CD14-positive monocyte (primary cell): ENCODE results near the gene RBMS1. TPM values are rescaled to one million over a fixed set of nuclear protein-coding genes. Genes with fewer than 3 reads are reported as not detected.

Experiments
- DNase-seq, 3 donors: peaks; one replicate each; pipeline ENCODE4 v3.0.0-alpha.2; 2011 to 2022
- H2AFZ ChIP-seq: 2 replicates; pipeline ENCODE4 v1.6.0; 2012; ENCODE audit warnings: mild to moderate bottlenecking, low read depth, low read length, inconsistent platforms; ENCODE audit not compliant: insufficient read depth, poor library complexity, severe bottlenecking
- H3K27ac ChIP-seq, 2 donors: 1 replicate in 1 of 2; 2 replicates in 1 of 2; pipeline ENCODE4 v1.5.1; 2012 to 2013; ENCODE audit warnings: low read length in 2 of 2, control low read depth in 1 of 2, inconsistent platforms in 1 of 2, low read depth in 1 of 2, mild to moderate bottlenecking in 1 of 2
- H3K27me3 ChIP-seq, 2 donors: one replicate each; pipeline versions ENCODE4 v1.6.0 to v1.6.1; 2011 to 2013; ENCODE audit warnings: low read length in 2 of 2; ENCODE audit not compliant: control insufficient read depth in 2 of 2, insufficient read depth in 2 of 2
- H3K36me3 ChIP-seq, 2 donors: replicated peaks in 1 of 2; 1 replicate in 1 of 2; 2 replicates in 1 of 2; pipeline versions ENCODE4 v1.5.1 to v1.6.1; 2012 to 2013; ENCODE audit warnings: low read length in 2 of 2, control low read depth in 1 of 2, inconsistent platforms in 1 of 2, mild to moderate bottlenecking in 1 of 2; ENCODE audit not compliant: insufficient read depth in 2 of 2, control insufficient read depth in 1 of 2
- H3K4me1 ChIP-seq, 2 donors: 1 replicate in 1 of 2; 2 replicates in 1 of 2; pipeline versions ENCODE4 v1.5.1 to v1.6.1; 2012 to 2013; ENCODE audit warnings: low read length in 2 of 2, control low read depth in 1 of 2, inconsistent platforms in 1 of 2, mild to moderate bottlenecking in 1 of 2, moderate library complexity in 1 of 2; ENCODE audit not compliant: insufficient read depth in 2 of 2, control insufficient read depth in 1 of 2
- H3K4me2 ChIP-seq: replicated peaks from 2 replicates; pipeline ENCODE3; 2012; ENCODE audit warnings: low read length, moderate library complexity, mild to moderate bottlenecking; ENCODE audit not compliant: poor library complexity, severe bottlenecking; ENCODE audit errors: extremely low read depth
- H3K4me3 ChIP-seq, 3 experiments: fragments of 200-600 bp in 1 of 3; sonication (generic) in 1 of 3; replicated peaks in 1 of 3; 1 replicate in 2 of 3; 2 replicates in 1 of 3; pipeline ENCODE4 v1.5.1; 2011 to 2013; ENCODE audit warnings: low read length in 3 of 3, mild to moderate bottlenecking in 3 of 3, control low read depth in 2 of 3, low read depth in 2 of 3, inconsistent platforms in 1 of 3, moderate library complexity in 1 of 3
- H3K79me2 ChIP-seq: 2 replicates; pipeline ENCODE4 v1.6.0; 2012; ENCODE audit warnings: mild to moderate bottlenecking, control low read depth, inconsistent platforms, low read length, moderate library complexity; ENCODE audit not compliant: insufficient read depth
- H3K9ac ChIP-seq: 2 replicates; pipeline ENCODE4 v1.6.0; 2017; ENCODE audit warnings: low read length, mild to moderate bottlenecking; ENCODE audit not compliant: insufficient read depth, poor library complexity, severe bottlenecking
- H3K9me3 ChIP-seq, 2 donors: replicated peaks in 1 of 2; 1 replicate in 1 of 2; 2 replicates in 1 of 2; pipeline versions ENCODE4 v1.5.1 to v1.6.1; 2012 to 2013; ENCODE audit warnings: low read length in 2 of 2, control low read depth in 1 of 2; ENCODE audit not compliant: control insufficient read depth in 1 of 2, insufficient read depth in 1 of 2
- H4K20me1 ChIP-seq: 2 replicates; pipeline ENCODE4 v1.6.0; 2012; ENCODE audit warnings: mild to moderate bottlenecking, low read length, control low read depth, moderate library complexity; ENCODE audit not compliant: insufficient read depth
- H3K27ac Mint-ChIP-seq, 7 donors: one replicate each; pipeline ENCODE4 v1.8.0; 2020; ENCODE audit warnings: mild to moderate bottlenecking in 7 of 7, mixed read lengths in 7 of 7, moderate library complexity in 6 of 7, inconsistent platforms in 2 of 7
- H3K27me3 Mint-ChIP-seq, 3 donors: one replicate each; pipeline ENCODE4 v1.8.0; 2021 to 2022; ENCODE audit warnings: low read depth in 3 of 3, mild to moderate bottlenecking in 3 of 3, mixed read lengths in 3 of 3, moderate library complexity in 3 of 3, inconsistent platforms in 1 of 3
- H3K36me3 Mint-ChIP-seq, 2 donors: one replicate each; pipeline ENCODE4 v1.8.0; 2020; ENCODE audit warnings: mixed read lengths in 2 of 2, inconsistent platforms in 1 of 2, mild to moderate bottlenecking in 1 of 2
- H3K4me1 Mint-ChIP-seq: one replicate; pipeline ENCODE4 v1.8.0; 2020; ENCODE audit warnings: mild to moderate bottlenecking, mixed read lengths
- H3K4me3 Mint-ChIP-seq, 2 donors: one replicate each; pipeline ENCODE4 v1.8.0; 2020; ENCODE audit warnings: mild to moderate bottlenecking in 2 of 2, mixed read lengths in 2 of 2, moderate library complexity in 1 of 2
- H3K9me3 Mint-ChIP-seq, 7 donors: one replicate each; pipeline ENCODE4 v1.8.0; 2020 to 2022; ENCODE audit warnings: mixed read lengths in 7 of 7, mild to moderate bottlenecking in 6 of 7, moderate library complexity in 6 of 7, inconsistent platforms in 2 of 7
- WGBS: methylation state at CpG from one replicate; pipeline ENCODE4 v1.1.5; 2013; ENCODE audit warnings: missing lambda C conversion rate; ENCODE audit not compliant: insufficient coverage; 5-methylcytosine and 5-hydroxymethylcytosine counted together
- intact Hi-C, 2 donors: fragments of 100-400 bp; cut with micrococcal nuclease; formaldehyde crosslinking; loops; one replicate each; pipeline versions ENCODE4 v1.15.0 to v1.15.1; 2023
- polyA plus RNA-seq, 3 donors: library from polyadenylated mRNA; depleted of rRNA in 1 of 3; unstranded in 2 of 3; stranded (reverse) in 1 of 3; fragments of 300-500 nt in 2 of 3; fragments of >200 nt in 1 of 3; fragmentation: Illumina TruSeq in 2 of 3; gene quantifications; 1 replicate in 2 of 3; 2 replicates in 1 of 3; pipeline ENCODE4 v1.2.3, GENCODE V29; 2012 to 2021
- TF ChIP-seq, protein P1 (sequence below): fragments of 200-600 bp; IDR thresholded peaks from one replicate; pipeline ENCODE4 v1.8.0; 2022; ENCODE audit warnings: antibody characterized with exemption, mild to moderate bottlenecking

The RBMS1 gene
- polyA plus RNA-seq, 3 donors, result 88.2 to 91.2 (median 89.4) TPM

DNA sequence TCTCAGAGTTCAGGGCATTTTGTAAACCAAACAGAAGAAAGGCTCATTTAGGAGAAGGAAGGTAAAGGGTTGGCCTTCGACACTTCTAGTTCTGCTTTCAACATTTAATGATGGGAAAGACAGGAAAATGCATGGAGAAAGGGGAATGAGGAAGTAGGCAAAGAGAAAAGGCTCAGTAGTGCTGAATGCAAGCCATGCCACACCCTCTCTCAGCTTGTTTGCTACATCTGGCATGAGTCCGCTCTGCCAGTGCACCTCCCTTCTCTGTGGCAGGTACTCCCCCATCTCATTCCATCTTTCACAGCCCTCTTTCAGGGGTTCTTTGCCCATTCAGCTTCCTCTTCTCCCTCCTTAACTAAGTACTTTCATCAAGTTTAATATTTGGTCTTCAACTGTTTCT lies 172.6 kb downstream of the RBMS1 start:
- H3K36me3 Mint-ChIP-seq, result peaks cover 13 to 22% of the 10 kb centered on the region in 2 donors
- Histone ChIP-seq H3K79me2 (peaks cover 72% of the 10 kb centered on the region), H3K27me3 (no peaks in the 10 kb centered on the region), H2AFZ (no peak overlapping the region), H3K27ac (no peak overlapping the region), H4K20me1 (peaks cover 100% of the 10 kb centered on the region), H3K36me3 (peaks cover 4 to 26% of the 10 kb centered on the region in 2 donors), H3K4me1 (peaks cover 10 to 14% of the 10 kb centered on the region in 2 donors), H3K9ac (no peak overlapping the region), H3K9me3 (no peaks in the 10 kb centered on the region), H3K4me3 (no peak overlapping the region), H3K4me2 (no peak overlapping the region)
- 14% methylated on average over 1 of the region's 2 CpGs for WGBS
- intact Hi-C loops, result loop anchor here (5.0 to 10.0 kb wide), 3 partner anchors 604 to 674 kb away; no protein-coding TSS in a partner anchor
- H3K4me3 Mint-ChIP-seq, result no peak overlapping the region
- peaks cover 0 to 1% (median 0%) of the 10 kb centered on the region in 7 donors for H3K9me3 Mint-ChIP-seq
- TF ChIP-seq, protein P1, sequence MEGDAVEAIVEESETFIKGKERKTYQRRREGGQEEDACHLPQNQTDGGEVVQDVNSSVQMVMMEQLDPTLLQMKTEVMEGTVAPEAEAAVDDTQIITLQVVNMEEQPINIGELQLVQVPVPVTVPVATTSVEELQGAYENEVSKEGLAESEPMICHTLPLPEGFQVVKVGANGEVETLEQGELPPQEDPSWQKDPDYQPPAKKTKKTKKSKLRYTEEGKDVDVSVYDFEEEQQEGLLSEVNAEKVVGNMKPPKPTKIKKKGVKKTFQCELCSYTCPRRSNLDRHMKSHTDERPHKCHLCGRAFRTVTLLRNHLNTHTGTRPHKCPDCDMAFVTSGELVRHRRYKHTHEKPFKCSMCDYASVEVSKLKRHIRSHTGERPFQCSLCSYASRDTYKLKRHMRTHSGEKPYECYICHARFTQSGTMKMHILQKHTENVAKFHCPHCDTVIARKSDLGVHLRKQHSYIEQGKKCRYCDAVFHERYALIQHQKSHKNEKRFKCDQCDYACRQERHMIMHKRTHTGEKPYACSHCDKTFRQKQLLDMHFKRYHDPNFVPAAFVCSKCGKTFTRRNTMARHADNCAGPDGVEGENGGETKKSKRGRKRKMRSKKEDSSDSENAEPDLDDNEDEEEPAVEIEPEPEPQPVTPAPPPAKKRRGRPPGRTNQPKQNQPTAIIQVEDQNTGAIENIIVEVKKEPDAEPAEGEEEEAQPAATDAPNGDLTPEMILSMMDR, result no peak
- DNase-seq, result peak in 2 of 3 donors; percentile 13 to 20
- peak overlapping the region in 3 of 7 donors; percentile 12 to 66 (median 16) for H3K27ac Mint-ChIP-seq
- peaks cover 45% of the 10 kb centered on the region for H3K4me1 Mint-ChIP-seq
- H3K27me3 Mint-ChIP-seq, result no peaks in the 10 kb centered on the region

DNA sequence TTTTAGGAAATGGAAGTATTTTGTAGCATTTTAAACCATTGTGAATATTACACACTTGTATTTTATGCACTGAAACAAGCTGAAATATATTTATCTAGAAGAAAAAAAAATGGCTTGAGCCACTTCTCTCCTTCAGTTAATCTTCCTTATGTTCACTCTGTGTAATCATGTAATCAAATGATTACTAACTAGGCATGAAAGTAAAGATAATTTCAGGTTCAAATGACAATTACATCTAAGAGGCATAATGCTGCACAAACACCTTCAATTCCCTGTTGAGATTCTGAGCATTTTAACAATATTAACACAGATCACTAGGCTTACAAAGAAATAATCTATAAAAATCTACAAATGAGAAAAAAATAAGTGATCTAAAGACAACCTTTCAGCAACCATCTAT lies 173.9 kb downstream of the RBMS1 start:
- H3K36me3 ChIP-seq, result peaks cover 4 to 37% of the 10 kb centered on the region in 2 donors
- peaks cover 21 to 28% of the 10 kb centered on the region in 2 donors for H3K36me3 Mint-ChIP-seq
- H3K9me3 Mint-ChIP-seq, result peaks cover 0 to 1% (median 0%) of the 10 kb centered on the region in 7 donors
- peak overlapping the region in 1 of 7 donors; percentile 48 for H3K27ac Mint-ChIP-seq
- no peaks in the 10 kb centered on the region for H3K9me3 ChIP-seq
- H3K27me3 ChIP-seq, result no peaks in the 10 kb centered on the region
- no peak overlapping the region for H2AFZ ChIP-seq
- H3K79me2 ChIP-seq, result peaks cover 63% of the 10 kb centered on the region
- peaks cover 10 to 14% of the 10 kb centered on the region in 2 donors for H3K4me1 ChIP-seq
- intact Hi-C loops, result loop anchor here (5.0 to 10.0 kb wide), 3 partner anchors 605 to 675 kb away; no protein-coding TSS in a partner anchor
- H3K4me3 ChIP-seq, result no peak overlapping the region
- TF ChIP-seq, protein P1, result no peak
- H3K4me2 ChIP-seq, result no peak overlapping the region
- H3K4me1 Mint-ChIP-seq, result peaks cover 37% of the 10 kb centered on the region
- H4K20me1 ChIP-seq, result peaks cover 98% of the 10 kb centered on the region
- no peaks in the 10 kb centered on the region for H3K27me3 Mint-ChIP-seq
- no peak overlapping the region for H3K4me3 Mint-ChIP-seq
- no peak for DNase-seq
- H3K9ac ChIP-seq, result no peak overlapping the region
- no peak overlapping the region for H3K27ac ChIP-seq
